HG02798 (cell line): ENCODE results near the gene RAB33B.
"Not testable (repeated sequence)": the region's sequence is repeated elsewhere in the genome, so short reads cannot be mapped to it uniquely, and the experiment has no call there.

Experiments used
- ATAC-seq: cut with Tn5 transposase; IDR thresholded peaks from one replicate; pipeline ENCODE4 v1.9.1; 2021; ENCODE audit warnings: mild to moderate bottlenecking; ENCODE audit not compliant: unreplicated experiment, poor library complexity

The RAB33B gene

GRCh38 chr4:139460565-139460964, 6.6 kb downstream of the RAB33B start:
- ATAC-seq = no peak

- no peak for ATAC-seq
Observed at GRCh38 chr4:139461022-139461628, 7.2 kb downstream of the RAB33B start.

GRCh38 chr4:139464512-139464911, 10.6 kb downstream of the RAB33B start:
- ATAC-seq = not testable (repeated sequence)

GRCh38 chr4:139465922-139466321, 12.0 kb downstream of the RAB33B start:
- ATAC-seq = no peak

GRCh38 chr4:139468756-139469155, 14.8 kb downstream of the RAB33B start:
- ATAC-seq = not testable (repeated sequence)

- no peak for ATAC-seq
Observed at GRCh38 chr4:139469216-139469615, 15.3 kb downstream of the RAB33B start.

GRCh38 chr4:139469869-139470268, 15.9 kb downstream of the RAB33B start:
- ATAC-seq = no peak

GRCh38 chr4:139470295-139470694, 16.4 kb downstream of the RAB33B start:
- ATAC-seq = no peak

GRCh38 chr4:139470997-139471665, 17.2 kb downstream of the RAB33B start:
- ATAC-seq = no peak

- no peak for ATAC-seq
Observed at GRCh38 chr4:139472852-139473251, 18.9 kb downstream of the RAB33B start.

- ATAC-seq = no peak
Observed at GRCh38 chr4:139476363-139476762, 22.4 kb downstream of the RAB33B start.

GRCh38 chr4:139481465-139481864, 27.5 kb downstream of the RAB33B start:
- ATAC-seq = no peak

- no peak for ATAC-seq
Observed at GRCh38 chr4:139483000-139483399, 29.1 kb downstream of the RAB33B start.

GRCh38 chr4:139484783-139485311, 30.9 kb downstream of the RAB33B start:
- ATAC-seq = no peak

GRCh38 chr4:139488442-139488841, 34.5 kb downstream of the RAB33B start:
- ATAC-seq = no peak

GRCh38 chr4:139489638-139490037, 35.7 kb downstream of the RAB33B start:
- no peak for ATAC-seq

- ATAC-seq = no peak
Observed at GRCh38 chr4:139492429-139492828, 38.5 kb downstream of the RAB33B start.

- ATAC-seq = no peak
Observed at GRCh38 chr4:139493176-139493575, 39.3 kb downstream of the RAB33B start.

- ATAC-seq = no peak
Observed at GRCh38 chr4:139499186-139499585, 45.3 kb downstream of the RAB33B start.

- ATAC-seq = no peak
Observed at GRCh38 chr4:139501117-139501516, 47.2 kb downstream of the RAB33B start.

GRCh38 chr4:139501527-139501926, 47.6 kb downstream of the RAB33B start:
- ATAC-seq = no peak
